ENCODE results near the gene OAT.

The OAT gene

GRCh38 chr10:124353091-124353815 is 65.5 kb downstream of the OAT start:
- no peaks in the 10 kb centered on the region for H3K36me3 ChIP-seq (replicated peaks in 1 of 2; ENCODE audit: control insufficient read depth in 2 of 2, insufficient read depth in 2 of 2, low read length in 2 of 2)
- DNase-seq (ENCODE audit: low spot score): no peak
- H3K23ac ChIP-seq (ENCODE audit: low read depth, low read length, poor library complexity): no peak overlapping the region
- peak overlapping the region; percentile 88 for H2AK5ac ChIP-seq (ENCODE audit: low read depth, low read length)
- H2BK120ac ChIP-seq (ENCODE audit: low read depth, low read length): no peak overlapping the region
- no peak overlapping the region for H3K14ac ChIP-seq (ENCODE audit: low read length)
- H2BK5ac ChIP-seq (ENCODE audit: low read length): no peak overlapping the region
- H3K4me3 ChIP-seq (ENCODE audit: low read length in 2 of 2): no peak overlapping the region
- no peaks in the 10 kb centered on the region for H3K9me3 ChIP-seq (replicated peaks in 1 of 2; ENCODE audit: control insufficient read depth in 2 of 2, insufficient read depth in 1 of 2, low read depth in 1 of 2, low read length in 2 of 2)
- H3K4ac ChIP-seq (ENCODE audit: low read length): no peak overlapping the region
- H3K27ac ChIP-seq (replicated peaks; ENCODE audit: low read length): no peak overlapping the region
- H4K91ac ChIP-seq (ENCODE audit: low read depth, low read length, poor library complexity): no peak overlapping the region
- H3K27me3 ChIP-seq (ENCODE audit: control insufficient read depth in 3 of 3, insufficient read depth in 3 of 3, low read depth in 1 of 3, low read length in 3 of 3): peaks cover 0 to 27% (median 0%) of the 10 kb centered on the region in 3 experiments
- peak overlapping the region; percentile 76 for H3K18ac ChIP-seq (ENCODE audit: low read length)
- no CpG with 5 or more reads among the region's 15 CpGs for WGBS, 2 donors (ENCODE audit: extremely low coverage in 2 of 2, insufficient read length in 2 of 2, insufficient replicate concordance in 1 of 2)
- H3K9ac ChIP-seq (ENCODE audit: low read depth, low read length, poor library complexity): no peak overlapping the region
- H4K8ac ChIP-seq (ENCODE audit: low read depth, low read length): no peak overlapping the region
- no peak overlapping the region for H2AFZ ChIP-seq (ENCODE audit: low read length)
- peak overlapping the region; percentile 56 for H2BK15ac ChIP-seq (ENCODE audit: low read length)
- H3K4me1 ChIP-seq (ENCODE audit: control insufficient read depth in 2 of 2, insufficient read depth in 1 of 2, low read depth in 1 of 2, low read length in 2 of 2): peaks cover 0 to 3% of the 10 kb centered on the region in 2 donors
- no peak overlapping the region for H2BK12ac ChIP-seq (ENCODE audit: low read length)
- H3K79me1 ChIP-seq (ENCODE audit: low read depth, low read length): no peaks in the 10 kb centered on the region
- no peak overlapping the region for H3K4me2 ChIP-seq (ENCODE audit: insufficient read depth, low read length, poor library complexity, severe bottlenecking)

DNA sequence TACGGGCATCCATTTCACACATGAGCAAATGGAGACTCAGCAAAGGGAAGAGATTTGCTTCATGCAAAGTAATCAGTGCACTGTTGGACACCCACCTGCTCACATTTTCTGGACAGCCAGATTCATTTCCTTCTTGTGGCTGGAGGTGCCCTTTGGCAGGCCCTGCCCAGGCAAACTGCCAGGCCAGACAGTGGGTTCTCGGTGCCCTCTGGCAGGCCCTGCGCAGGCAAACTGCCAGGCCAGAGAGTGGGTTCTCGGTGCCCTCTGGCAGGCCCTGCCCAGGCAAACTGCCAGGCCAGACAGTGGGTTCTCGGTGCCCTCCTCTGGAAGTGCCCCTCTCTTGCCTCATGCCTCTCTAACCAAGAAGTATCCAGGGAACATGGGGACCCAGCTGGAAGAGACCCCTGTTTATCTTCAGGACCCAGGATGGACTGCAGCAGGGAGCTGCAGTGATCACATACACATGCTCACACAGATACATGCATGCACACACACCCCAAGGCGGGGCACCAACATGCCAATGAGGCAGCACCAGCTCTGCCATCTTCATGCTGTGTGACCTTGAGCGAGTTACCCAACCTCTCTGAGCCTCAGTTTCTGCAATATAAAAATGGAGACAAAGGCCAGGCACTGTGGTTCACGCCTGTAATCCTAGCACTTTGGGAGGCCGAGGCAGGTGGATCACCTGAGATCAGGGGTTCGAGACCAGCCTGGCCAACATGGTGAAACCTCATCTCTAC is 67.1 kb downstream of the OAT start:
- DNase-seq (ENCODE audit: low spot score): no peak
- Histone ChIP-seq H2AK5ac (ENCODE audit: low read depth, low read length) (peak overlapping the region; percentile 53), H3K4me3 (ENCODE audit: low read length in 2 of 2) (no peak overlapping the region), H2BK5ac (ENCODE audit: low read length) (no peak overlapping the region), H3K36me3 (replicated peaks in 1 of 2; ENCODE audit: control insufficient read depth in 2 of 2, insufficient read depth in 2 of 2, low read length in 2 of 2) (no peaks in the 10 kb centered on the region), H3K4ac (ENCODE audit: low read length) (no peak overlapping the region), H3K27me3 (ENCODE audit: control insufficient read depth in 3 of 3, insufficient read depth in 3 of 3, low read depth in 1 of 3, low read length in 3 of 3) (peaks cover 0 to 32% (median 0%) of the 10 kb centered on the region in 3 experiments), H3K4me2 (ENCODE audit: insufficient read depth, low read length, poor library complexity, severe bottlenecking) (no peak overlapping the region), H3K14ac (ENCODE audit: low read length) (no peak overlapping the region), H2BK120ac (ENCODE audit: low read depth, low read length) (no peak overlapping the region), H3K23ac (ENCODE audit: low read depth, low read length, poor library complexity) (no peak overlapping the region), H4K91ac (ENCODE audit: low read depth, low read length, poor library complexity) (peak overlapping the region; percentile 74), H2BK15ac (ENCODE audit: low read length) (no peak overlapping the region), H3K9me3 (replicated peaks in 1 of 2; ENCODE audit: control insufficient read depth in 2 of 2, insufficient read depth in 1 of 2, low read depth in 1 of 2, low read length in 2 of 2) (no peaks in the 10 kb centered on the region), H3K4me1 (ENCODE audit: control insufficient read depth in 2 of 2, insufficient read depth in 1 of 2, low read depth in 1 of 2, low read length in 2 of 2) (peaks cover 0 to 3% of the 10 kb centered on the region in 2 donors), H3K9ac (ENCODE audit: low read depth, low read length, poor library complexity) (no peak overlapping the region), H2BK12ac (ENCODE audit: low read length) (no peak overlapping the region), H3K27ac (replicated peaks; ENCODE audit: low read length) (no peak overlapping the region), H3K18ac (ENCODE audit: low read length) (peak overlapping the region; percentile 35), H3K79me1 (ENCODE audit: low read depth, low read length) (no peaks in the 10 kb centered on the region), H4K8ac (ENCODE audit: low read depth, low read length) (no peak overlapping the region), H2AFZ (ENCODE audit: low read length) (no peak overlapping the region)
- no CpG with 5 or more reads among the region's 10 CpGs for WGBS, 2 donors (ENCODE audit: extremely low coverage in 2 of 2, insufficient read length in 2 of 2, insufficient replicate concordance in 1 of 2)

DNA sequence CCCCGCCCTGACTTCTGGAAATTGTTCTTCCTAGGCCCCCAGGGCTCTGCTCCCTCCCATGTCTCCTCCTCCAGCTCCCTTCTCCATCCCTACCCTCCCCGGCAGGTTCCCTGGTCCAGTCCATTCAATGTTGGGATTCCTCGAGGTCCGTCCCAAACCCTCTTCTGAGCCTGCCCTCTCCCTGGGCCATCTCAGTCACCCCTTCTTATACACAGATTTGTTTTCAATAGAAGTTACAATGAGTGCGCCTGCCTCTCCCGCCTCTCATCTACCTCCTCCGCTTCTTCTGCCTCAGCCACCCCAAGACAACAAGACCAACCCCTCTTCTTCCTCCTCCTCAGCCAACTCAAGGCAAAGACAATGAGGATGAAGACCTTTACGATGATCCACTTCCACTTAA is 67.9 kb downstream of the OAT start:
- no peaks in the 10 kb centered on the region for H3K36me3 ChIP-seq (replicated peaks in 1 of 2; ENCODE audit: control insufficient read depth in 2 of 2, insufficient read depth in 2 of 2, low read length in 2 of 2)
- no peak overlapping the region for H3K4me3 ChIP-seq (ENCODE audit: low read length in 2 of 2)
- H2BK120ac ChIP-seq (ENCODE audit: low read depth, low read length): no peak overlapping the region
- no peak overlapping the region for H2BK5ac ChIP-seq (ENCODE audit: low read length)
- H3K9ac ChIP-seq (ENCODE audit: low read depth, low read length, poor library complexity): no peak overlapping the region
- no peak overlapping the region for H2BK12ac ChIP-seq (ENCODE audit: low read length)
- H3K79me1 ChIP-seq (ENCODE audit: low read depth, low read length): no peaks in the 10 kb centered on the region
- no peak overlapping the region for H3K4me2 ChIP-seq (ENCODE audit: insufficient read depth, low read length, poor library complexity, severe bottlenecking)
- no peak overlapping the region for H4K8ac ChIP-seq (ENCODE audit: low read depth, low read length)
- no peak overlapping the region for H3K4ac ChIP-seq (ENCODE audit: low read length)
- DNase-seq (ENCODE audit: low spot score): no peak
- no CpG with 5 or more reads among the region's 8 CpGs for WGBS, 2 donors (ENCODE audit: extremely low coverage in 2 of 2, insufficient read length in 2 of 2, insufficient replicate concordance in 1 of 2)
- no peak overlapping the region for H3K14ac ChIP-seq (ENCODE audit: low read length)
- H3K4me1 ChIP-seq (ENCODE audit: control insufficient read depth in 2 of 2, insufficient read depth in 1 of 2, low read depth in 1 of 2, low read length in 2 of 2): peaks cover 0 to 3% of the 10 kb centered on the region in 2 donors
- H3K18ac ChIP-seq (ENCODE audit: low read length): no peak overlapping the region
- no peaks in the 10 kb centered on the region for H3K9me3 ChIP-seq (replicated peaks in 1 of 2; ENCODE audit: control insufficient read depth in 2 of 2, insufficient read depth in 1 of 2, low read depth in 1 of 2, low read length in 2 of 2)
- no peak overlapping the region for H3K23ac ChIP-seq (ENCODE audit: low read depth, low read length, poor library complexity)
- H2AK5ac ChIP-seq (ENCODE audit: low read depth, low read length): no peak overlapping the region
- H2BK15ac ChIP-seq (ENCODE audit: low read length): no peak overlapping the region
- peaks cover 0 to 32% (median 0%) of the 10 kb centered on the region in 3 experiments for H3K27me3 ChIP-seq (ENCODE audit: control insufficient read depth in 3 of 3, insufficient read depth in 3 of 3, low read depth in 1 of 3, low read length in 3 of 3)
- H4K91ac ChIP-seq (ENCODE audit: low read depth, low read length, poor library complexity): no peak overlapping the region
- no peak overlapping the region for H3K27ac ChIP-seq (replicated peaks; ENCODE audit: low read length)
- H2AFZ ChIP-seq (ENCODE audit: low read length): no peak overlapping the region

GRCh38 chr10:124349996-124350280 is 68.8 kb downstream of the OAT start:
- Histone ChIP-seq H2AFZ (ENCODE audit: low read length) (no peak overlapping the region), H2BK15ac (ENCODE audit: low read length) (no peak overlapping the region), H3K27ac (replicated peaks; ENCODE audit: low read length) (no peak overlapping the region), H3K4me3 (ENCODE audit: low read length in 2 of 2) (no peak overlapping the region), H2BK120ac (ENCODE audit: low read depth, low read length) (no peak overlapping the region), H2AK5ac (ENCODE audit: low read depth, low read length) (no peak overlapping the region), H3K4me1 (ENCODE audit: control insufficient read depth in 2 of 2, insufficient read depth in 1 of 2, low read depth in 1 of 2, low read length in 2 of 2) (peaks cover 0 to 3% of the 10 kb centered on the region in 2 donors), H3K4ac (ENCODE audit: low read length) (no peak overlapping the region), H3K79me1 (ENCODE audit: low read depth, low read length) (no peaks in the 10 kb centered on the region), H3K27me3 (ENCODE audit: control insufficient read depth in 3 of 3, insufficient read depth in 3 of 3, low read depth in 1 of 3, low read length in 3 of 3) (peaks cover 0 to 32% (median 0%) of the 10 kb centered on the region in 3 experiments), H3K18ac (ENCODE audit: low read length) (no peak overlapping the region), H4K91ac (ENCODE audit: low read depth, low read length, poor library complexity) (no peak overlapping the region), H2BK5ac (ENCODE audit: low read length) (no peak overlapping the region), H3K23ac (ENCODE audit: low read depth, low read length, poor library complexity) (no peak overlapping the region), H3K36me3 (replicated peaks in 1 of 2; ENCODE audit: control insufficient read depth in 2 of 2, insufficient read depth in 2 of 2, low read length in 2 of 2) (no peaks in the 10 kb centered on the region), H3K9ac (ENCODE audit: low read depth, low read length, poor library complexity) (no peak overlapping the region), H4K8ac (ENCODE audit: low read depth, low read length) (no peak overlapping the region), H3K4me2 (ENCODE audit: insufficient read depth, low read length, poor library complexity, severe bottlenecking) (no peak overlapping the region), H3K9me3 (replicated peaks in 1 of 2; ENCODE audit: control insufficient read depth in 2 of 2, insufficient read depth in 1 of 2, low read depth in 1 of 2, low read length in 2 of 2) (no peaks in the 10 kb centered on the region), H3K14ac (ENCODE audit: low read length) (no peak overlapping the region), H2BK12ac (ENCODE audit: low read length) (no peak overlapping the region)
- DNase-seq (ENCODE audit: low spot score): no peak
- no CpG with 5 or more reads among the region's 5 CpGs for WGBS, 2 donors (ENCODE audit: extremely low coverage in 2 of 2, insufficient read length in 2 of 2, insufficient replicate concordance in 1 of 2)
